ENCODE results near the gene ZNF654. TPM values are rescaled to one million over a fixed set of nuclear protein-coding genes. Genes with fewer than 3 reads are reported as not detected.
"Not testable (repeated sequence)": the region's sequence is repeated elsewhere in the genome, so short reads cannot be mapped to it uniquely, and the experiment has no call there.

ZNF654 gene
- total RNA-seq (10 to 100 TPM; 10.4 to 13.8 (median 12.3) TPM), polyA plus RNA-seq (3.5 TPM)
- long read RNA-seq, donor 1, full-length matches to known transcripts, result 9 of 20 reads
- long read RNA-seq, donor 1, partial matches to known transcripts, result 4 of 20 reads
- long read RNA-seq, donor 1, other reads (novel, unspliced or antisense), result 7 of 20 reads
- long read RNA-seq, donor 2, full-length matches to known transcripts, result 2 of 2 reads
- long read RNA-seq, donor 2, partial matches to known transcripts, result 0 of 2 reads
- long read RNA-seq, donor 2, other reads (novel, unspliced or antisense), result 0 of 2 reads
- long read RNA-seq, donor 3, full-length matches to known transcripts, result 20 of 49 reads
- long read RNA-seq, donor 3, partial matches to known transcripts, result 5 of 49 reads
- long read RNA-seq, donor 3, other reads (novel, unspliced or antisense), result 24 of 49 reads
- long read RNA-seq, donor 4, full-length matches to known transcripts, result 3 of 5 reads
- long read RNA-seq, donor 4, partial matches to known transcripts, result 1 of 5 reads
- long read RNA-seq, donor 4, other reads (novel, unspliced or antisense), result 1 of 5 reads

DNA sequence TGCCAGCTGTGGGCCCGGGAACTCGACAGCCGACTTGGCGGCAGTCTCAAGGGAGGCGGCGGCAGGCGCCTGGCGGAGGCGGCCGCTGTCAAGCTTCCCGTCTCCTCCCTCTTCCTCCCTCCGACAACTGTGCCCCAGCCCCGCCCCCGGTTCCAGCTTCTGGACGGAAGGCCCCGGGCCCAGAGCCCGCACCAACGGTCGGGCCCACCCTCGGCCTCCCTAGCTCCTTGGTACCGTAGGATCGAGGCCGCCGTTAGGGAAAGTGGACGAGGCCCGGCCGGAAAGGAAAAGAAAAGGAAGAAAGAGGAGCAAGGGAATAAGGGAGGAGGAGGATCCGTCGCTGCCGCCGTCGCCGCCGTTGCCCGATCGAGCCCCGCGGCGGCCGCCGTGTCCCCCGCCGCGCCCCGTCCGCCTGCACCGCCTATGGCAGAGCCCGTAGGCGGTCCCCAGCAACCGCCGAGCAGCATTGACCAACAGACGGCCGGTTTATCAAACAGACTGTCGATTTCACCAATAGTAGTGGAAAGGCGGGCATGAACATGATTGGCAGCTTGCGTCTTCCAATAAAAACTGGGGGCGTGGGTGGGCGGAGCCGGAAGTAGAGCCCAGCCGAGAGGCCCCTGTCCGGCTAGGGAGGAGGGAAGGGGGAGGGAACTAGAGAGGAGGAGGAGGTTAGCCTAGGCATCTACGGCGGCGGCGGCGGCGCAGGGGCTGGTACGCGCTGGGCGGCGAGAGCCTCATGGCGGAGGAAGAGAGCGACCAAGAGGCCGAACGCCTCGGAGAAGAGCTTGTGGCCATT lies at the start of gene ZNF654, which contains the start of gene CGGBP1:
Gene ZNF654 (plus strand): TSS at position 675 of the 799 bp plus-strand sequence. CDS start 65 bp downstream, at position 740.
Gene CGGBP1 (minus strand): TSS at position 425 of the 799 bp plus-strand sequence. CDS start 3,029 bp downstream, outside the sequence.
- no peaks in the 10 kb centered on the region for H3K27me3 ChIP-seq (ENCODE audit: control insufficient read depth, insufficient read depth)
- intact Hi-C loops (cut with DNase I), result loop anchor here in 1 of 4 donors (5.0 kb wide), 1 partner anchor 94 kb away; no protein-coding TSS in a partner anchor
- no peaks in the 10 kb centered on the region for H3K9me3 ChIP-seq (ENCODE audit: control insufficient read depth, low read length)
- peak within 1 kb of the TSS; percentile 85 for H3K4me3 ChIP-seq (ENCODE audit: low read length)
- H3K27ac ChIP-seq (ENCODE audit: low read length), result peak within 1 kb of the TSS; percentile 99
- no peaks in the 10 kb centered on the region for H3K4me1 ChIP-seq (ENCODE audit: control insufficient read depth, insufficient read depth, low read length)
- under 1% methylated on average over 76 of the region's 76 CpGs for WGBS
- DNase-seq (peak; percentile 97 to 99 (median 98)), ATAC-seq (peak; percentile 98)

DNA sequence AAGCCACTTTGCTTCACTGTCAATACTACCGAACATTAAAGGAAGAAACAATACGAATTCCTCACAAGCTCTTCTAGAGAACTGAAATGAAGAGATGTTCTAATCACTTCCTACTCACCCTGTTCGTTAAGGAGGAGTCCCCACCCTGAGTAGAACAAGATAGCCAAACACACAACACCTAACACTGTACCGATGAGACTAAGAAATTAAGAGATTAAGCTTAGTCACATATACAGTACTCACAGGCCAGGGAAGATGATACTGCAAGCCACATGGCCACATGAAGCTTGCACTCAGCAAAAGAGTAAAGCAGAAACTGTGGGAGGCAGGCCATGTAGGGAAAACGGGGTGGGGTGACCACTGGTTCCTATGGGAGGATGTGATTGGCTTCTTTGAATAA lies 48.2 kb upstream of the ZNF654 start:
- Histone ChIP-seq H3K4me3 (ENCODE audit: low read length) (no peak overlapping the region), H3K27me3 (ENCODE audit: control insufficient read depth, insufficient read depth) (no peaks in the 10 kb centered on the region), H3K27ac (ENCODE audit: low read length) (no peak overlapping the region), H3K9me3 (ENCODE audit: control insufficient read depth, low read length) (no peaks in the 10 kb centered on the region), H3K4me1 (ENCODE audit: control insufficient read depth, insufficient read depth, low read length) (no peaks in the 10 kb centered on the region)
- DNase-seq (no peak), ATAC-seq (no peak)
- 81% methylated on average over 5 of the region's 5 CpGs for WGBS
- intact Hi-C loops (cut with DNase I), result no loop called here

DNA sequence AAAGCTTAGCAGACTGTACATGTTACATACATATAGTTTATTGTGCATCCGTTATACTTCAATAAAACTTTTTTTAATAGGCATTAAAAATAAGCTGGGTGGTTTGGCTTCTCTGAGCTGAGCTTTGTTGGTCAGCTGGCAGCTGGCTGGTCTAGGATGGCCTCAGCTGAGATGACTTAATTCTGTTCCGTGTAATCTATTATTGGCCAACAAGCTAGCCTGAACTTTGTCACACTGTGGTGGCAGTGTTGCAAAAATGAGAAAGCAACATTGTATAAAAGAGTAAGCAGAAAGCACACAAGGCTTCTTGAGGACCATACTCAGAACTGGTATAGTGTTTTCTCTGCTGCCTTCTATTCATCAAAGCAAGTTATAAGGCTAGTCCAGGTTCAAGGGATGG lies 45.5 kb upstream of the ZNF654 start:
- no peaks in the 10 kb centered on the region for H3K4me1 ChIP-seq (ENCODE audit: control insufficient read depth, insufficient read depth, low read length)
- H3K9me3 ChIP-seq (ENCODE audit: control insufficient read depth, low read length), result no peaks in the 10 kb centered on the region
- H3K27ac ChIP-seq (ENCODE audit: low read length), result no peak overlapping the region
- DNase-seq, result no peak
- WGBS, result 32% methylated on average over 2 of the region's 2 CpGs
- intact Hi-C loops (cut with DNase I), result no loop called here
- no peaks in the 10 kb centered on the region for H3K27me3 ChIP-seq (ENCODE audit: control insufficient read depth, insufficient read depth)
- no peak overlapping the region for H3K4me3 ChIP-seq (ENCODE audit: low read length)
- ATAC-seq, result peak in 1 of 2 donors; percentile 48

DNA sequence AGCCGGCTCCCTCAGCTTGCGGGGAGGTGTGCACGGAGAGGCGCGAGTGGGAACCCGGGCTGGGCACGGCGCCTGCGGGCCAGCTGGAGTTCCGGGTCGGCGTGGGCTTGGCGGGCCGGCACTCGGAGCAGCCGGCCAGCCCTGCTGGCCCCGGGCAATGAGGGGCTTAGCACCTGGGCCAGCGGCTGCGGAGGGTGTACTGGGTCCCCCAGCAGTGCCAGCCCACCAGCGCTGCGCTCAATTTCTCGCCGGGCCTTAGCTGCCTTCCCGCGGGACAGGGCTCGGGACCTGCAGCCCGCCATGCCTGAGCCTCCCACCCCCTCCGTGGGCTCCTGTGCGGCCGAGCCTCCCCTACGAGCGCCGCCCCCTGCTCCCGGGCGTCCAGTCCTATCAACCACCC lies 43.4 kb upstream of the ZNF654 start:
- DNase-seq, result peak in 1 of 3 donors; percentile 46
- ATAC-seq; H3K9me3 ChIP-seq (ENCODE audit: control insufficient read depth, low read length); H3K27me3 ChIP-seq (ENCODE audit: control insufficient read depth, insufficient read depth); H3K4me1 ChIP-seq (ENCODE audit: control insufficient read depth, insufficient read depth, low read length); H3K27ac ChIP-seq (ENCODE audit: low read length); H3K4me3 ChIP-seq (ENCODE audit: low read length); intact Hi-C loops (cut with DNase I): not testable (repeated sequence)
- WGBS, result 96% methylated on average over 35 of the region's 35 CpGs

DNA sequence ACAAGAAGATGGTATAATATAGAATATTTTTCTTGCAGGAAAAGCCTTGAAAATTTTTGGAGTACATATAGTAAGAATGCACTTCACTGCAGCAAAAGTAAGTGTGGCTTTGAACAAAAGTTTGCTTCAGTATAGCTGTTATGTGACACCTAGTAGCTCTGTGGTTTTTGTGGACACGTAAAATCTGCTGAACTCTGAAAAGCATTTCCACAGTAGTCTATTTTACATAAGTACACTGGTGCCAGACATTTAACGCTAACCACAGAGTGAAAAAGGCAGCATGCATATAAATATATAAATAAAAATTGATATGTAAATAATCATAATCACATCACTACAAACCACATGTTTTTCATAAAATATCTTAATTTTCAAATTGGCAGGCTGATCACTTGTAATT lies 40.0 kb upstream of the ZNF654 start:
- Histone ChIP-seq H3K9me3 (ENCODE audit: control insufficient read depth, low read length) (no peaks in the 10 kb centered on the region), H3K27me3 (ENCODE audit: control insufficient read depth, insufficient read depth) (no peaks in the 10 kb centered on the region), H3K4me3 (ENCODE audit: low read length) (no peak overlapping the region), H3K4me1 (ENCODE audit: control insufficient read depth, insufficient read depth, low read length) (no peaks in the 10 kb centered on the region), H3K27ac (ENCODE audit: low read length) (no peak overlapping the region)
- DNase-seq, result no peak
- no peak for ATAC-seq
- 73% methylated on average over 2 of the region's 2 CpGs for whole genome bisulfite sequencing
- intact Hi-C loops (cut with DNase I), result no loop called here

DNA sequence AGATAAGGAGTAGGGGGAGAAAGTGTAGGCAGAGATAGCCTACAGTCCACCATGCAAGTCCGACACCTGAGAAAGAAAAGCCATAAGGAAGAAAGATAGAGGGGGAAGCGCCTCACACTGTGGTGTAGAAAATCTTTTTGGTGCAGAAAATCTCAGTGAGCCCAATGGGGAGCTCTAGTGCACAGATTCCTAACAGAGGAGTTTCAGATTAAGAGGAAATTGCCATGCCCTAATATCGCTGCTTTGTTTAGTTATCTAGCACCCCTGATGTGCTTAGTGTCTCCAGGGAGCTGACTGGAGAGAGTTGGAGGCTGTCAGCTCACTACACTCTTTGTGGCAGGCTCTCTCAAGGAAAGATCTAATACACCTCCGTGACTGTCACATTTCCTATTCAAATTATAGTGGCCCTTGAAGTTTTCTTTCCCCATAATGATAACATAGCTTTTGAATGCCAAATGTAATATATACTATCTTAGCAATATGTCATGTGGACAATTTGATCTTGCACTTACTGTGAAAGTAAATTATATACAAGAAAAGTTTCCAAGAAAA lies 34.0 kb upstream of the ZNF654 start:
- 59% methylated on average over 4 of the region's 4 CpGs for WGBS
- ATAC-seq, result no peak
- no peak for DNase-seq
- Histone ChIP-seq H3K4me1 (ENCODE audit: control insufficient read depth, insufficient read depth, low read length) (no peaks in the 10 kb centered on the region), H3K4me3 (ENCODE audit: low read length) (no peak overlapping the region), H3K27ac (ENCODE audit: low read length) (no peak overlapping the region), H3K9me3 (ENCODE audit: control insufficient read depth, low read length) (peaks cover 3% of the 10 kb centered on the region), H3K27me3 (ENCODE audit: control insufficient read depth, insufficient read depth) (no peaks in the 10 kb centered on the region)
- intact Hi-C loops (cut with DNase I), result no loop called here

DNA sequence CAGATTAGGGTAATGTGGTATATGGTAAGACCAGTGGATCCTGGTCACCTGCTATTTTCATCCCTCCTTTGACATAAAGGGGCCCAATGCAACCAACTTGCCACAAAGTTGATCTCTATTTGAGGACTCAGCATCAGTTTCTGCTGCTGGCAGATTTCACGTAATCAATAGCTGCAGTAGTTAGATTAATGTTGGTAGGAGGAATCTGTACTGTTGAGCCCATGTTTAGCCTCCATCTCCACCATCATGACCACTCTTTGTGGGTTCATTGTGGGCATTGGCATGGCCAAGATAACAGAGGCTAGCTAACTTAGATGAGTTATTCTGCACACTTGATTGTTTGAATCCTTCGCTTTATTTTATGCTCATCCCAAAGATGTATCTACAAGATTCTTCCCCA lies 30.2 kb upstream of the ZNF654 start:
- Histone ChIP-seq H3K4me1 (ENCODE audit: control insufficient read depth, insufficient read depth, low read length) (no peaks in the 10 kb centered on the region), H3K27me3 (ENCODE audit: control insufficient read depth, insufficient read depth) (no peaks in the 10 kb centered on the region), H3K27ac (ENCODE audit: low read length) (no peak overlapping the region), H3K9me3 (ENCODE audit: control insufficient read depth, low read length) (peaks cover 3% of the 10 kb centered on the region), H3K4me3 (ENCODE audit: low read length) (no peak overlapping the region)
- DNase-seq (no peak), ATAC-seq (no peak)
- intact Hi-C loops (cut with DNase I), result no loop called here
- 97% methylated on average over 2 of the region's 2 CpGs for WGBS

DNA sequence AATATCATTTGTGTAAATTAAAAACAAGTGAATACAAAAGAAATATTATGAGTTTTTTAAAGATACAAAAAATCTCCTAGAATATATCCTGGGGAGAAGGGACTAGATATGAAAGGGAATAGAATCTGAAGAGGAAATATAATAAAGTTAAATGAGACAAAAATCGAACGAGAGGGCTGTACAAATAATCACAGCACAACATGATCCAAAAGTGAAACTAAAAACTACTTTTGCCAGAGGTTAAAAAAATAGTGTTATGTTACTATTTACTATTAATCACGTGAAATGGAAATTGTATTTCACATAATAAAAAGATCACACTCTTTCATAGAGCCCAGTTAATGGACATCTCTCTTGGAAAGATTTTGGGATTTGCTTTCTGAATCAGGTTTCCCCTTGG lies 28.8 kb upstream of the ZNF654 start:
- WGBS, result 52% methylated on average over 3 of the region's 3 CpGs
- ATAC-seq, result no peak
- H3K4me3 ChIP-seq (ENCODE audit: low read length), result no peak overlapping the region

DNA sequence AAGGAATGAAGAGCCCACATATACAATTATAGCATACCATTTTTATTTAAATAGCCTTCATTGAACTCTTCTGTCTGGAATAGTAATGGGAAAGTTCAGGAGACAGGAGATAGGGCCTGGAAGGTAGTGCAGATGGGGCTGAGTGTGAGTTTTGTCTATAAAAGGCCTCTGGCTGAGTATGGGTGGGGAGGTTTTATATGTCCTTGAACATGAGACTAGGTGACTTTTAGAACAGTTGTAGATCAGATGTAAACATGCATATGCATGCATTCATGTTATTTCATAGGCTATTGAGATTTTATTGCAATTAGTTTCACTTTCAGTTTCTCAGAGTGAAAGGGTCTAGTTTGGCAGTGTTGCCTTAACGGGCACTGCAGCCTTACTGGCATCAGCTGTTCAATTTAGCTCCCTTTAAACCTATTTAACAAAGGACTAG lies 27.4 kb upstream of the ZNF654 start:
- Histone ChIP-seq H3K9me3 (ENCODE audit: control insufficient read depth, low read length) (no peaks in the 10 kb centered on the region), H3K27ac (ENCODE audit: low read length) (no peak overlapping the region), H3K27me3 (ENCODE audit: control insufficient read depth, insufficient read depth) (no peaks in the 10 kb centered on the region), H3K4me3 (ENCODE audit: low read length) (peak overlapping the region; percentile 66), H3K4me1 (ENCODE audit: control insufficient read depth, insufficient read depth, low read length) (no peaks in the 10 kb centered on the region)
- ATAC-seq (peak; percentile 63 to 71), DNase-seq (no peak)
- 9% methylated on average over 1 of the region's 1 CpG for WGBS
- intact Hi-C loops (cut with DNase I), result no loop called here

More for the DNA sequence above, 28.8 kb upstream of the ZNF654 start:
- Histone ChIP-seq H3K9me3 (ENCODE audit: control insufficient read depth, low read length) (peaks cover 3% of the 10 kb centered on the region), H3K27me3 (ENCODE audit: control insufficient read depth, insufficient read depth) (no peaks in the 10 kb centered on the region), H3K4me1 (ENCODE audit: control insufficient read depth, insufficient read depth, low read length) (no peaks in the 10 kb centered on the region), H3K27ac (ENCODE audit: low read length) (no peak overlapping the region)
- intact Hi-C loops (cut with DNase I), result no loop called here
- DNase-seq, result no peak

DNA sequence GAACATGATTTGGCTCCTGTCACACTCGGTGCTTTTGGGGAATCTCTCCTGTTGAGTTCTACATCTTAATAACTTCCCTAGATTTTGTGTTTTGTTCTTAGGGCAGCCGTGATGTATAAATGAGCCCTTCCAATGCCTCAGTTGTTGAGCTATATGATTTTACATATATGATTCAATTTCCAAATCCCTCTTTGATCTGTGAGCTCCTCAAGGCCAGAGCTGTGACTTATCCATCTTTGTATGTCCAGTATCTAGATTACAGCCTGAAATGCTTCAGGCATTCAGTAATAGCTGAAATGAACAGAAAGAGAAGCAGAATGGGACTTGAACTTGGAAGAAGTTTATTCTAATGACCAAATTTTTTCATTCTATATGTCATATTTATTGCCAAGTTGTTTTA lies 26.8 kb upstream of the ZNF654 start:
- Histone ChIP-seq H3K9me3 (ENCODE audit: control insufficient read depth, low read length) (no peaks in the 10 kb centered on the region), H3K4me1 (ENCODE audit: control insufficient read depth, insufficient read depth, low read length) (no peaks in the 10 kb centered on the region), H3K4me3 (ENCODE audit: low read length) (peak overlapping the region; percentile 66), H3K27ac (ENCODE audit: low read length) (peak overlapping the region; percentile 24), H3K27me3 (ENCODE audit: control insufficient read depth, insufficient read depth) (no peaks in the 10 kb centered on the region)
- DNase-seq, result no peak
- intact Hi-C loops (cut with DNase I), result no loop called here
- WGBS, result 37% methylated on average over 2 of the region's 2 CpGs
- ATAC-seq, result no peak

All from right cardiac atrium (tissue), 5 donors.